GM19463 (cell line): ENCODE data around the gene KCNB1.

ENCODE experiments used
- ATAC-seq: cut with Tn5 transposase; IDR thresholded peaks from one replicate; pipeline ENCODE4 v1.9.1; 2021; ENCODE audit warnings: mild to moderate bottlenecking, moderate library complexity; ENCODE audit not compliant: unreplicated experiment

The KCNB1 gene

GRCh38 chr20:49445176-49445575 lies 37.3 kb downstream of the KCNB1 start:
- ATAC-seq: no peak

DNA sequence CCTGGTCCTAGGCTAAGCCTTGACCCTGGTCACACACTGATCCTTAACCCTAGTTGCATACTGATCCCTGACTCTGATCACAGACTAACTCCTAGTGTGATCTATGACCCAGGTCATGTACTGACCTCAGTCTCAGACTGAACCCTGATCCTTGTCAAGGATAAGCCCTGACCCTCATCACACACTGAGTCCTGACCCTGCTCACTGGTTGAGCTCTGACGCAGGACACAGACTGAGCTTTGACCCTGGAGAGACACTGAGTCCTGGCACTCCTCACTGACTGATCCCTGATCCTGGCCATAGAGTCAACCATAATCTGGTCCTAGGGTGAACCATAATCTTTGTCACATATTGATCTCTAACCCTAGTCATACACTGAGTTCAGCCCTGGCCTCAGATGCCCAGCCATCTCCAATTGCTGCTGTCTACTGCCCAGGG lies 37.9 kb downstream of the KCNB1 start:
- no peak for ATAC-seq

DNA sequence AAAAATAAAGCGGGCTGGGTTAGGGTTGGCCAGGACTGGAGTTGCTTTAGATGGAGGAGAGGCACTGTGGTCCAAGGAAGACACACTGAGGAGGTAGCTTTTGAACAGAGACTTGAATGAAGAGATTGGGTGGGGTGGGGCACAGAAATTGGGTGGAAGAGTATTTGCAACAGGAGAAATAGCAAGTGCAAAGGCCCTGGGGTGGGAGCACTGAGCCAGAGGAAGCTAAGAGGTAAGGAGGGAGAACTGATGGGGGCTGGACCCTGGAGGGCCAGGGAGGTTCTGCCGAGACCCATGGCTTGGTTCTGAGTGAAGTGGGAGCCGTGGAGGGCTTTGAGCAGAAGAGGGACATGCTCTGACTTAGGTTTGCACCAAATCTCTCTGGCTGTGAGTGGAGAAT lies 45.4 kb downstream of the KCNB1 start:
- no peak for ATAC-seq

DNA sequence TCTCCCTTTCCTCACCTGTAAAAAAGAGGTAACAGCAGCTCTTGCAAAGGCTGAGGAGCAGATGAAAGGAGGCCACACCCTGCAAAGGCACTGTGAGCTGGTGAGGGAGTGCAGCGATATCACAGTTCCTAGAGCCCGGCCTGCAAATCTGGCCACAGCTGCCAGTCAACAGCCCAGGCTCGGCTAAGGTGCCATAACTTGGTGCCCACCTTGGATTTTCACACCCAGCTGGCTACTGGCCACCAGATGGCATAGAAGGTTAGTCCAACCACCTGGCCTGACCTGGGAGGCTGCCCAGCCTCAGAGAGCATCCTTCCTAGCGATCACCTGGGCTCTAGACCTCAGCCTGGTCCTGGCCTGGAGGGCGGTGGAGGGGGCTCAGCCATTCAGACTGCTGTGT lies 46.8 kb downstream of the KCNB1 start:
- ATAC-seq: no peak

DNA sequence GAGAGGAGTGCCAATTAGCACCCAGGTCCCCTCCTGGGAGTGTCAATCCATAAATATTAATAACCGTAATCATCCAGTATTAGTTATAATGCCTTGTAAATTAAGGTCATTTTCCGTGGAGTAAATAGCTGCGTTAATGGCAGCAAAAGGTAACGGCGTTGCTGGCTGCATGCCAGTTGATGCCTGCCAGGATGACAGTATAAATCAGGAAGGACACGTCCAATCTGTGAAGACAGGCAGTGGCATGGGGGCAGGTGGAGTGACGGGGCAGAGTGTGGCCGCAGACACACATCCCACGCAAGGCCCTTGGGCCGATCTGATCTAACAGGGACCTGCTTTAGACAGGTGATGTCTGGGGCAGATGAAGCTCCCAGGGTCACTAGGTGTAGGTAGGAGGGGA lies 49.1 kb downstream of the KCNB1 start:
- no peak for ATAC-seq

GRCh38 chr20:49432550-49432949 lies 49.9 kb downstream of the KCNB1 start:
- no peak for ATAC-seq

DNA sequence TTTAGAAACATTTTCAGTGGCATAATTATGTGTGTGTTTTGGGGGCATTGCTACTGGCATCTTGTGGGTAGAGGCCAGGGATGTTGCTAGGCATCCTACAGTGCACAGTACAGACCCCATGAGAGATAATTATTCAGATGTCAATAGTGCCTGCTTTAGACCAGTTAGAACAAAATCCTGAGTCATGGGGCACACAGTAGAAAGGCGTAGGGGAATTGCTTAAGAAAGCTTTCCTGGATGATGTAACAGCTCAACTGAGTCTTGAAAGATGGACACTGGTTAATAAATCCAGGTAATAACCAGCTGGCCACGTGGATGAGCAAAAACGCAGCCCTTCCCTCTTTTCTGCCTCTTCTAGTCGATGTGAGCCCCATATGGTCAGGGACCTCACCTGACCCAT lies 51.1 kb downstream of the KCNB1 start:
- ATAC-seq: no peak

DNA sequence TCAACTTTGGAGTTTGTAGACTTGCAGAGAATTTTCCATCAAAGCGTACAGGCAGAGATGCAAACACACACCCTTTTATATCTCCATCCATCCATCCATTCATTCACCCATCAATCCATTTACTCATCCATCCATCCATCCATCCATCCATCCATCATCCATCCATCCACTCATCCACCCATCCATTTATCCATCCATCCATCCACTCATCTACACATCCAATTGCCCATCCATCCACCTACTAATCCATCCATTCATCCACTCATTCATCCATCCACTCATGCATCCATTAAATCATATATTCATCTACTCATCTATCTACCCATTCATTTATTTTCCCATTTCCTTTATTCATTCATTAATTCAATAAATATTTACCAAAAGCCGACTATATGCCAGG lies 52.1 kb downstream of the KCNB1 start:
- no peak for ATAC-seq

GRCh38 chr20:49427751-49428518 lies 54.5 kb downstream of the KCNB1 start:
- ATAC-seq: no peak

DNA sequence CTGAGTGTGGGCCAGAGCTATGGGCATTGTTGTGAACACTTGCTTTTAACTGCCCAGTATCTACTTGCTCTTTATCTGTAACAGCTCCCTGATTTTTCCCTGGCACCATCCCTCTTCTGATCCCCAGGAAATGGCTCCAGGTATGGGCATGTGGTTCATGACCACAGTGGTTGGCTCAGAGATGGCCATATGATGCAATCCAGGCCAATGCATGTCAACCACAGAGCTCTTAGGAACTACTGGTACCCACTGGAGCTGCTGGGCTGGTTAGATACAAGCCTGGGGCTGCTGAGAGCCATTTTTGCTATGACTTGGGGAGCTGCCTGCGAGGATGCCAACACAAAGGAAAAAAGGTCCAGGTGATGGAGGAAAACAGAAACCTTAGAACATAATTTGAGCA lies 55.6 kb downstream of the KCNB1 start:
- no peak for ATAC-seq

GRCh38 chr20:49426395-49426794 lies 56.1 kb downstream of the KCNB1 start:
- no peak for ATAC-seq

- no peak for ATAC-seq
Measured at GRCh38 chr20:49424536-49424935, 57.9 kb downstream of the KCNB1 start.

DNA sequence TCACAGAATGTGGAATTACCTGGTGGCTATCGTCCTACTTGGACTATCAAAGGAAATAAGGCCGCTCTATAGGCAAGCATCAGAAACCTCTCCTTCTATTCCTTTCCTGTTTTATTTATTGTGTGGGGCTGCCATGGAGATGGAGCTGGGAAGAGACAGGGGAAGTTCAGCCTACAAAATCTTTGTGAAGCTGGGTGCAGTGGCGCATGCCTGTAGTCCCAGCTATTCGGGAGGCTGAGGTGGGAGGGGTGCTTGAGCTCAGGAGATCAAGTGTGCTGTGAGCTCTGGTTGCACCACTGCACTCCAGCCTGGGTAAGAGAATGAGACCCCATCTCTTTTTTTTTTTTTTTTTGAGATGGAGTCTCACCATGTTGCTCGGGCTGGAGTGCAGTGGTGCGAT lies 60.3 kb downstream of the KCNB1 start:
- no peak for ATAC-seq

DNA sequence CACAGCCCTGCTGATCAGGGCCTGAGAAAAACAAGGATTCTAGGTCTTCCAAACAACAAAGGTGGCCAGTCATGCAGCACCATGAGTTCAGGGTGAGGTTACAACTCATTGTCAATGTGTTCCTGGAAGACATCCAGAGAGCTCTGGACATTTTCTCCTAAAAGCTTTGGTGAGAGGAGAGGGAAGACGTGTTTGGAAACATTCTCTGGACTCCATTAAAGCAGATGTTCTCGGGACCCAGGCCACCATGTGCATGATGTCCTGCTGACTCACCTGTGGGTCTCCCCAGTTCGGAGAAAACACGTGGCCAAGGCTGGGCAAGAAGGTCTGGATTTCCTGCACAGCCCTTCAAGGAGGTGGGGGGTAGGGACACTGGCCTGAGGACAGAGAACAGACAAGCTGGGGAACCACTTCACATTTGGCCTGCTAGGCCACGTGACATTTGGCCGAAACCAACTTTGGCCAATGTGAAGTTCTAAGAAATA lies 61.6 kb downstream of the KCNB1 start:
- ATAC-seq: no peak

DNA sequence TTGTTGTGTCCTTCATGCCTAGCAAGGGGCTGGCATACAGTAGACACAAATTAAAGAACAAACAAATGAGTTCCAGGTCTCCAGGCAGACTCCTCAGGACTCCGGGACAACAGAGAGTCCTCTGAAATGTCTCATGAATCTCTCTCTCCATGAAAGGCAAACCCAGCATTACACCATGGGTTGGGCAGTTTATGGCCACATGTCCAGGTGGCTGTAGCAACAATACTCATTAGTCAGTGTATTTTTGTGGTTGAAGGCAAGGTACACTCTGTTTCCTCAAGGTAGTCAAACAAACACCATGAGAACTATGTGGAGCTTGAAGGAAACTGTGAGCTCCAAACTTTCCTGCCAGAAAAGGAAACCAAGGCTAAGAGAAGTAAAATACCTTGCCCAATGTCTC lies 62.2 kb downstream of the KCNB1 start:
- ATAC-seq: no peak

DNA sequence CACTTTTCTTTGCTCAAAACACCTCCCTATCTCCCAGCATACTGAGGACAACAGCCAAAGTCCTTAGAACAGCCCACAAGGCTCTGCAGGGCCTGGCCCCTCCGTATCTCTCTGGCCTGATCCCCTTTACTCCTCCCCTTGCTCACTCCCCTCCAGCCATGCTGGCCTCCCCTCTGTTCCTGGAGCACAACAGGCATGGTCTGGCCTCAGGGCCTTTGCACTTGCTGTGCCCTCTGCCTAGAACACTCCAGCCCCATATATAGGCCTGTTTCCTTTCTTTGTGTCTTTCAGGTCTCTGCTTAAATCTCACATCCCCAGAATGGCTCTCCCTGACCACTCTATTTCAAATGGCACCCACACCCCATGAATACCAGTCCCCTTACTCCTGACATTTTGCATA lies 62.7 kb downstream of the KCNB1 start:
- no peak for ATAC-seq

DNA sequence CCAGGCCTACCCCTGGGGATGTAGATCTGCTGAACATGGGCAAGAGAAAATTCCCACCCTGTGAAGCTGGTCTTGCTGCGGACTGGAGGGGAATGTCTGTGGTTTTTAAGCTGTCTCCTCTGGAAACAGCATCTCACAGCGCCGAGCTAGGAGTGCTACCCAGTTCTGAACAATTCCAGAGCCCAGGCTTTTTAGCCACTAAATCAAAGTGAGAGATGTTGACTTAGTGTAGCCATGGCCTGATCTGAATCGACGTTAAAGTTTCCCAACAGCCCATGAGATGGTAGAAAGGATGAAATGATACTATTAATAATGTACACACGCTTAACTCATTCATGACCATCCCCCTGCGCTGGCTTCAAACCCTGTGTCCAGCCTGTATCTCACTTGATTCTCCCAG lies 63.7 kb downstream of the KCNB1 start:
- no peak for ATAC-seq

DNA sequence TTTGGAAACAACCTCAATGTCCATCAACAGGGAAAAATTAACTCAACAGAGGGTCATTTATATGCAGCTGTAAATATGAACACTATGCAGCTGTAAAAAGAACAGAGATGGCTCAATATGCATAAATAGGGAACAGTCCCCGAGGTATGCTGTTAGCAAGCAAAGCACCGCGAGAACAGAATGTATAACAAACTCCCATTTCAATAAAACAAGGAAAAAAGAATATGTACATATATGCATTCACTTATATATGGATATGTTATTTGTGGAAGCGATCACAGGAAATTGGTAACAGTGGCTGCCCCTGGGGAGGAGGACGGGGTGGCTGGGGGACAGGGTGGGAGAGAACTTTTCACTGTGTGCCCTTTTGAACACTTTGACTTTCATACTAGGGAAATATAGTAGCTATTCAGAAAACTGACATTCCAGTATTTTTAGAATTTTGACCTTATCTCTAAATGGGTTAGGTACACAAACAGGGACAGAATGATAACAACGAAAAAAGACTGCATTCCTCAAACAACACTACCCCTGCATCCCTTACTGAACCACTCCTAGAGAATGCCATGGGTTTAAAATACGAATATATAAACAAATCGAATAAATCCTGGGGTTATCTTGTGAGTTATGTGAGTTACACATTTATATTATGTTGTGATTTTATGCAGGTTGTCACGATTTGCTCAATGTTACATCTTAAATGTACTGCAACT lies 64.5 kb downstream of the KCNB1 start:
- no peak for ATAC-seq

DNA sequence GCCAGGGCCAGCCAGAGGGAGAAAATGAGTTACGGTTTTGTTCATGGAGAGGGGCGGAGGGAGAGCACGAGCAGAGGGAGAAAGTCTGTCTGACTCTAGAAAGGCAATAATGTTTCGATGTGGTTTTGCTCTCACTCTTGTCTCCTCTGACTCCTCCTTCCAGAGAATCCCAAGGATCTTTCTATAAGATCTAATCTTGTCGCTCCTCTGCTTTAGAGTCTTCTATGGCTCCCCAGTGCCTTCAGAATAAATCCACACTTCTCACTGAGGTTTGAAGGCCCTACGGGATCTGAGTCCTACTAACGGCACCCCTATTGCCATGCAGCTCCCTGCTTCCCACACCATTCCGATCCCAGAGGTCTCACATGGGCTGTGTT lies 66.8 kb downstream of the KCNB1 start:
- ATAC-seq: no peak

DNA sequence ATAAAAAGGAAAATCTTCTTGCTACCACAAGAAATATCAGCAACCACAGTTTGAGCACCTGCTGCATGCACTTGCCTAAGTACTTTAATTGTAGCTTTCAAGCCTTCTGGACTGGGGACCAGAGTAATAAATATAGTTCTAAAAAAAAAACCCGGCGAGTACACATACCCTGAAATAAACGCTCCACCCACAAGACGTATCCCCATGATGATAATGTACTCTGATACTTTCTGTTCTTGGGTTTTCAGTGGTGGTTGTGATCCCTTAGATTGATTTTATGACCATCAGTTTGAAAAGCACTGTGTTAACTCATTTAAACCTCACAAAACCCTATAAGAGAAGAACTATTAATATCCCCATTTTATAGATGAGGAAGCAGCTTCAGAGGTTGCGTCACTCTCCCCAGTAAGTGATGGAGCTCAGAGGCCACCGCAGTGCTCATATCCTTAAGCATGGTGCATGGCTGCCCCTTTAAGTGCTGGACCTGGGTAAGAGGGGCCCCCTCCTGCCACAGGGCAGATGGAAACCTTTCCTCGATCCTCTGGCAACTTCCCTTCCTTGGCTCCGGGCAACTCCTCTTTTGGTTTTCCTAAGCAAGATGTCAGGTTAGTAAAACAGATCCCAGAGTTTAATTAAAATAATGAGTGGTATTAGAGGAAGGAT lies 67.3 kb downstream of the KCNB1 start:
- no peak for ATAC-seq

- no peak for ATAC-seq
Measured at GRCh38 chr20:49413677-49414076, 68.8 kb downstream of the KCNB1 start.

DNA sequence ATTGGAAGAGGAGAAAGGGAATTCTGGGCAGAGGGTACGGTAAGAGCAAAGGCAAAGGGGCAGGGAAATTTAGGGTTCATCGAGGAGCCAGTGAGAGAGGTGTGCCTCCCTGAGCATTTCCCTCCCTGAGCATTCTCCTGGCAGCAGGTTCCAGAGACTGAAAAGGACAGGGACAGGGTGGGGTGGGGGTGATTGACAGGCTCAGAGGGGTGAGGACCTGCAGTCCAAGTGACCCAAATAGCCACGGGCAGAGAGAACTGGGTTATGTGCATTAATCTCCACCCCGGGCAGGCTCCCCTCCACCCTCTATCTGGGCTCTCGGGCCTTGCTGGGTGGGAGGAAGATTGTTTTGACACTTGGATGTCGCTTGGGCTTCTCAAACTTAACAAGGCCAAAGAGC lies 69.5 kb downstream of the KCNB1 start:
- ATAC-seq: no peak
